NCI-H524 (cell line): ENCODE results near the gene KRT35.
"Not testable (repeated sequence)": the region's sequence is repeated elsewhere in the genome, so short reads cannot be mapped to it uniquely, and the experiment has no call there.

Source experiments
- DNase-seq, 2 experiments: peaks; one replicate each; lab custom pipeline; 2025; lab: John Stamatoyannopoulos, UW

Gene KRT35

GRCh38 chr17:41453066-41453465, 27.9 kb downstream of the KRT35 start:
- no peak for DNase-seq

GRCh38 chr17:41452281-41452680, 28.7 kb downstream of the KRT35 start:
- DNase-seq: no peak

GRCh38 chr17:41451154-41451728, 29.7 kb downstream of the KRT35 start:
- DNase-seq: no peak

- no peak for DNase-seq
Measured at GRCh38 chr17:41449008-41449407, 31.9 kb downstream of the KRT35 start.

- no peak for DNase-seq
Measured at GRCh38 chr17:41448506-41448905, 32.4 kb downstream of the KRT35 start.

- no peak for DNase-seq
Measured at GRCh38 chr17:41446806-41447205, 34.1 kb downstream of the KRT35 start.

- DNase-seq: no peak
Measured at GRCh38 chr17:41444640-41445039, 36.3 kb downstream of the KRT35 start.

- DNase-seq: no peak
Measured at GRCh38 chr17:41444186-41444585, 36.8 kb downstream of the KRT35 start.

GRCh38 chr17:41442739-41443138, 38.2 kb downstream of the KRT35 start:
- no peak for DNase-seq

- DNase-seq: no peak
Measured at GRCh38 chr17:41440531-41441033, 40.4 kb downstream of the KRT35 start, which contains the start of gene KRT38. TSS of gene KRT38 (minus strand) at chr17:41440983. CDS start at chr17:41440921, 62 bp downstream.

GRCh38 chr17:41439375-41439774, 41.6 kb downstream of the KRT35 start:
- DNase-seq: no peak

GRCh38 chr17:41437769-41438168, 43.2 kb downstream of the KRT35 start:
- no peak for DNase-seq

- no peak for DNase-seq
Measured at GRCh38 chr17:41437254-41437653, 43.7 kb downstream of the KRT35 start.

GRCh38 chr17:41434415-41434814, 46.5 kb downstream of the KRT35 start:
- DNase-seq: no peak

- DNase-seq: no peak
Measured at GRCh38 chr17:41434005-41434404, 46.9 kb downstream of the KRT35 start.

- DNase-seq: no peak
Measured at GRCh38 chr17:41433586-41433985, 47.4 kb downstream of the KRT35 start.

GRCh38 chr17:41430376-41430775, 50.6 kb downstream of the KRT35 start:
- DNase-seq: not testable (repeated sequence)

GRCh38 chr17:41429667-41430066, 51.3 kb downstream of the KRT35 start:
- no peak for DNase-seq

GRCh38 chr17:41428591-41429291, 52.2 kb downstream of the KRT35 start:
- no peak for DNase-seq
